GM12878 (cell line): ENCODE results near the gene ZNF532.

Source experiments
- BCL11A ChIP-seq: IDR thresholded peaks from 2 replicates; pipeline ENCODE4 v1.6.1; 2011; ENCODE audit warnings: low read depth, low read length
- NBN ChIP-seq: fragments of 450-650 bp; IDR thresholded peaks from 2 replicates; pipeline ENCODE4 v1.6.1; 2016
- RAD21 ChIP-seq: IDR thresholded peaks from 2 replicates; pipeline ENCODE4 v1.6.1; 2011; ENCODE audit warnings: mild to moderate bottlenecking, low read depth, low read length, moderate library complexity; ENCODE audit not compliant: insufficient read depth
- REST ChIP-seq: IDR thresholded peaks from 2 replicates; pipeline ENCODE4 v1.6.1; 2012; ENCODE audit warnings: mild to moderate bottlenecking, low read depth, low read length
- ZBTB11 ChIP-seq: fragments of 450-650 bp; formaldehyde crosslinking; IDR thresholded peaks from 2 replicates; pipeline ENCODE4 v1.5.0; 2022; ENCODE audit warnings: mild to moderate bottlenecking, missing genetic modification characterization

GRCh38 chr18:59026831-59027410 lies 162.2 kb downstream of the ZNF532 start:
- TF ChIP-seq REST (no peak), RAD21 (no peak), ZBTB11 (no peak), BCL11A (no peak), NBN (no peak)
